Measurements from ENCODE around the gene LYZL6.
A peak's percentile ranks its signal among the peaks of the same experiment; 100 is the strongest.

LYZL6 gene, protein sequence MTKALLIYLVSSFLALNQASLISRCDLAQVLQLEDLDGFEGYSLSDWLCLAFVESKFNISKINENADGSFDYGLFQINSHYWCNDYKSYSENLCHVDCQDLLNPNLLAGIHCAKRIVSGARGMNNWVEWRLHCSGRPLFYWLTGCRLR

DNA sequence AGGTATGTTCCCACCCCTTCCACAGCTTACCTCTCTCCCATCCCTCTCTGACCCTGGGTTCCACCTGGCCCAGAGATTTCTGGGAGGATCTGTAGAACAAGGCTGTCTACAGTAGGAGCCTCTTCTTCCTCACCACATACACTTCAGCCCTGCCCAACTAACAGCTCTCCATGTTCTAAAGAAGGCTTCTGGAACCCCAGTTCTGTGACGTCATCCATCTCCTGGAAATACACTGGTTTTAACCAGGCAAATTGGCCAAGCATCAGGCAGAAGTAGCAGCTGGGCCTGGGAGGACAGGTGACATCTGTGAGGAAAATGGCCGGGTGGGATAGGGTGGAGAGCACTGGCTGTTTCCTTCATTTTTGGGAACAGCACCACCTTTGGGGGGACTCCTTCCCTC lies at the start of gene LYZL6:
LYZL6 (minus strand) TSS at position 177 of the 400 bp plus-strand sequence. CDS start 4,357 bp downstream, outside the sequence.
- no peak for DNase-seq

DNA sequence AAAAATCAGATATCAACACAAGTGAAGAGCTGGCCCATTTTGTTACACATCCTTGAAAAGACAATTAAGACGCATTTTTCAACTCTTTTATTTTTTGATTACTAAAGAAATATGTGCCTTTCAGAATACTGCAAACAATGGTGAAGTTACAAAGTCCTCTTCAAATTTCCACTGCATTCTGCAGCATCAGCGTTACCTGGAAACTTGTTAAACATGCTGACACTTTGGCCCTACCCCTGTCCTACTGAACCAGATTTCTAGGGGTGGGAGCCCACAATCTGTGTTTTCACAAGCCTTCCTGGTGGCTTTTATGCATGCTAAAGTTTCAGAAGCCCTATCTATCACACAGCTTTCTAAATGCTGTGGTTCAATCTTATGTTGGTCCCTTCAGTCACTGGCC lies 47.6 kb upstream of the LYZL6 start:
- DNase-seq = no peak

DNA sequence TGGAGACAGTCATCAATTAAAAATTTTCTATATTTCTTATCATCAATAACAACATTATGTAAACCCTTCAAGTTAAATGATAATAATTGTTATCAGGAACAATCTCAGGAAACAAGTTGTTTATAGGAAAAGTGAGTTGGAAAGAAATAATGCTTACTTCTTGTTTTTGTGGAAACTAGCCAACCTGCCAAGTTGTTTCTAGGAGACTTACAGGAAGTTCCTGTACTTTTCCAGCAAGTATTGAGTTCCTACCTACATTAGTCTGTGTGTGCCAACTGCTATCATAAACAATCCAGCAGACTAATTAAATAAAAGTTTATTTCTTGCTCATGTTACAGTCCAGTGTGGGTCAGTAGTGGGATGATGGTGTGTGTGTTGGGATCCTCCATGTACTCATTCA lies 44.7 kb upstream of the LYZL6 start:
- DNase-seq = no peak

DNA sequence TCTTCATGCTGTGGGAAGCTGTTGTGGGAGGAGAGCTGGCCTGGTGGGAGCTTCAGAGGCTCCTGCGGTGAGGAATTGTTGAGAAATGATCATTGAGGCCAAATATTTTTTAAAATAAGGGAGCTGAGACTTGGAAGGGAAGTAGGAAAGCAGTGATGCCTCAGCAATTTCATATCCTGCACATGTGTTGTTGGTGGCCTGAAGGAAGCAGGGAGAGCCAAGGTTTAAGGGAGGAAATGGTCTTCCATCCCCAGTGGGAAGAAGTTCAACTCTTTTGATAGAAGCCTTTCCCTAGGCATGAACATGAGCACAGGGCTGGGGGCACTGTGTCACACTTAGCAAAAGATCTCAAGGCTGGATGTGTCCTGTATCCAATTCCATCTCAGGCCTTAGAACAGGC lies 43.1 kb upstream of the LYZL6 start, which contains the start of gene CCL14:
CCL14 (minus strand) TSS at position 87 of the 400 bp plus-strand sequence; CDS start at position 7, 80 bp downstream.
- no peak for DNase-seq

DNA sequence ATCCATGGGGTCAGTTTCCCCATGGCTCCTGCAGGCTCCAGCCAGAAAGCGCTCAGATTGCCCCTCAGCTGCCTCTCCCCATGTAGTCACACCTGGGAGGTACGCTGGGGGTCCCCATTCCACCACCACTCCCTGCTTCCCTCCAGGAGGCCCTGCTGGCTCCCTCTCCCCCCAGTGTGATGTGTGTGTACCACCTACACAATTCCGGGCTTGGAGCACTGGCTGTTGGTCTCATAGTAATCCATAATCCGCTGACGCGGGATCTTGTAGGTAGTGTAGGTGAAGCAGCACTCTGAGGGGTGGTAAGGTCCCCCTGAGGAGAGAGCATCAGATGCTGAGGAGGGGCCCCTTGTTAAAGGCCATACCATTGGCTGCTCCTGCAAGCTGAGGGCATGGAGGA lies 40.6 kb upstream of the LYZL6 start:
- no peak for DNase-seq

DNA sequence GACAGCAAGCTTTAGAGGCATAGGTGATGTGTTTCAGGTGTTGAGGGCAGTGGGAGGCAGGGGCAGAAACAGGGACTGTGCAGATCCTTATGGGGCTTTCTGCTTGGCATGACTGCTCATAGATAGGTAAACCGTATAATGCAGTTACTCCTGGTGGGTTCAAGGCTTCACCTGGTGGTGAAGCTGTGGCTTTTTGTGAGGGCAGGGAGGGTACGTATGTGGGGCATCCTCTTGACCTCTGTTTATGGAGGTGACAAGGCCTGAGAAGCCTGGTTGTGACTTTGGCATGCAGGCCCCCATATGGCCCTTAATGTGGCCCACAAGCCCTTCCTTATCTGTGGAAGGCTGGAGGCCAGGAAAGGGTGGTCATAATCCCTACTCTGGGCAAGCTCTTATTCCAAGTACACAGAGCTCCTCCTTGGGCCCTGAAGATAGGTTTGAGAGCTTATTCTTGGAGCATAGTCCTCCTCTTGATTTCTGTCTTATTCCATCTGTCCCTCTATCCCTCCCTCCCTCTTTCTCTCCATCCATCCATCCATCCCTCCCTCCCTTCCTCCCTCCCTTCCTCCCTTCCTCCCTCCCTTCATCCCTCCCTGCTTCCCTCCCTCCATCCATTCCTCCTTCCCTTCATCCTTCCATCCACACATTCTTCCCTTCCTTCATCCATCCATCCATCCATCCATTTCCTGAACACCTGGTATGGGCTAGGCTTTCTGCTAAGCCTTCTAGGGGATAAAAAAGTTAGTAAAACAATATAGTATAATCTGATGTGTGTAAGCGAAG lies 39.1 kb upstream of the LYZL6 start:
- no peak for DNase-seq

DNA sequence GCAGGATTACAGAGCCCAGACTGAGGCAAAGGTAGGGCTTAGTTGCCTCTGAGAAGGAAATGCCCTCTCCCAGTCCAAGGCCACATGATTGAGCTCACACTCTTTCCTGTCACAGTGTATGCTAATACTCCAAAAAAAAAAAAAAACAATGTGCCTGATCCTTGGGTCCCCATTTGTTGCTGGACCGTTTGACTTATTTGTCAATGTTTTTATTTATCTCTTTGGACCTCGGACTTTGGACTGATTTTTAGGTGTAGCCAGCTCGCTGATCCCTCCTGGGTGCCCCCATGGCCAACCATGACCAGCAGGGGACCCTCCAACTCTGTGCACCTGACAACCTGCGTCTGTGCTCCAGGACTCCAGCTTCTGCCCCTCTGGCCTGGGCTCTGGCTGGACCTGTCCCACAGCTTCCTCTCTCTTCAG lies 38.4 kb upstream of the LYZL6 start:
- peak; percentile 16 for DNase-seq

DNA sequence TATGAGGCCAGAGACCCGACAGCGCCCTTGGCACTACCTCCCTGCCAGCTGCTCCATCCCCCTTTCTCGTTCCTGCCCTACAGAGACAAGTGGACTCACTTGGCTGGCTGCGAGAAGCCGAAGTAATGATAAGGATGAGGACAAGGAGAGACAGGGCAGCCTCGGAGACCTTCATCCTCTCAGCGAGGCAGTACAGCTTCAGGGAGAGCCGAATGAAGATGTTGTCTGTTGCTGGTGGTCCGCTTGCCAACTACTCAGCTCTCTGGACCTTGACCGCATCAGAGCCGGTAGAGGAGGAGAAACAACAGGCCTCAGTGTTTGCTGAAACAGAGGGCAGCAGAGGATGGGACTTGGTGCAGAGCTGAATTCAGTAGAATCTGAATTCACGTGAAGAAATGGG lies 37.7 kb upstream of the LYZL6 start, which contains the start of gene CCL16:
CCL16 (minus strand) TSS at position 252 of the 400 bp plus-strand sequence; CDS start at position 175, 77 bp downstream.
- no peak for DNase-seq

DNA sequence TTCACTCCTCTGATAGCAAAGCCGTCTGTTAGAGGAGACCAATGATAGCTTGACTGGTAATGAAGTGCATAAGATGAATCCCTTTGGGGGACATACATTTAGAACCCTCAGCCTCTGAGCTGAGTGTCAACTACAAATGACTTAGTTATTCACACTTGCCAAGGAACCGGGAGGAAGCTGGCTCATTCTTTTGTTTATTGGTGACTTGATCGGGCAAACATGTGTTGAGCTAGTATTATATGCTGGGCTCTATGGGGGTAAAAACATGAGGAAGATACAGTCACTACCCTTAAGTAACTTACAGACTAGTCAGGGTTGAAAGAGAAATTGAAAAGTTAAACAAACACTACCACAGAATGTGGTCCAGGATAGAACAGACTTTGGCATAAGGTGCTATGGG lies 34.8 kb upstream of the LYZL6 start:
- no peak for DNase-seq

DNA sequence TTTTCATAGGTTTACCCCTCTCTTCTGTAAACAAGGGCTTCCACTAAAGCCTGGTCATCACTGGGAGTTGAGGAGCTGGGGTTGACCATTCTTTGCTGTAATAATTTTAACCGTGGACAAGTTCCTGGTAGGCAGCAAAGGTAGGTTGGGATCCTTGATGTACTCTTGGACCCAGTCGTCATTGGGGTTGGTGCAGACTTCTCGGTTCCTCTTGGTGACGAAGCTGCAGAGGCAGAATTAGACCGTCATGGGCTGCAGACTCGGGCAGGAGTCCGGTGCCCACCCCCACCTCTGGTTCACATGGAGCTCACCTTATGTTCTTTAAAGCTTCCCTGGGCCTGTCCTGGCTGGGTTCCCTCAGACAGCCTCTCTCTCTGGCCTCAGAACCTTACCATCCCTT lies 34.0 kb upstream of the LYZL6 start:
- DNase-seq = no peak

DNA sequence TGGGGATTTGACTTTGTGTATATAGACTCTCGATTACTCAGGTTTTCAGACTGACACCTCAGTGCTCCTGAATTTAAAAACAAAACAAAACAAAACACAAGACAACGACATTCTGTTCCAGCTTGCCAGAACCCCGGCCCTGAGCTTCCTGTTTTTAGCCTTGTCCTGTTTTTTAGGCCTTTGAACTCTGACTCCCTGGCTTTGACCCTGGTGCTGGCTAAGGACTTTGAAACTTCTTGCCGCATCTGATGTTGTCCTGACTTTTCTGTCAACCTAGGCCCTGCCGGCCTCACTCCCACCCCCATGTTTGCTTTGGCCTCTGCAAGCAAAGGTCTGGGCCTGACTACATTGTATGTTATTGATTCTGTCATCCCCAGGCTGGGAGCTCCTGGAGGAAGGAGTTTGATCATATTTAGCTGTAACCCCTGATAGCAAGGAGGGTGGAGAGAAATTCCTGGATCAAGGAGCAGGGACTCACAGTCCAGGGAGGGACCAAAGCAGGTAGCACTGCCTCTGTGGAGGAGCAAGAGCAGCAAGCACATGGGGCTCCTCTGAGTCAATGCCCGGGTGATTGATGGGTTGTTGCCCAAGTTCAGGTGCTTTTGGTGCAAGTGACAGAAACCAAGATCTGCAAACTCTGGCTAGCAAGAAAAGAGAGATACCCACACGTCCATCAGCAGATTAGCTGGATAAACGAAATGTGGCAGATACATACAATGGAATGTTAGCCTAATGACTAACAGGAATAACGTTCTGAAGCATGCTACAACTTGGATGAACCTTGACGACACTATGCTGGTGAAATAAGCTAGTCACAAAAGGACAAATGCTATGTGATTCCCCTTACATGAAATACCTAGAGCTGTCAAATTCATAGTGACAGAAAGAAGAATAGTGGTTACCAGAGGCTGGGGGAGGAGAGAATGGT lies 30.1 kb upstream of the LYZL6 start:
- no peak for DNase-seq

DNA sequence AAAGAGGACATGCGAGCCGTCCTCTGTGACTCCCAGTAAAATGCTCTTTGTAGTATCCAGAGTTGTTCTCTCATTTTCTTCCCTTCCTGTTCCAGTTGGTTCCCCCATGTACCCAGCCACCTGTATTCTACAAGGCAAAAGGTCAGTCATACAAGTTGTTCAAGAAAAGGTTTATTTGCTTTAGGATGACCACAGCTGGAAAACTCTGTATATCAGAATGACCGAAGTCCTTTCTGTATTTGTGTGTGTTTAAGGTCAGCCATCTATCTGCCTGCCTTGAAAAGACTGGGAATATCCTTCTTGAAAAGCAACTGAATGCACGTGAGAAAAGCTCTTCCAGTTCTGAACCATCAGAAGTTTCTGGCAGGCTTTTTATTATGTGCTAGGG lies 29.4 kb upstream of the LYZL6 start:
- no peak for DNase-seq

DNA sequence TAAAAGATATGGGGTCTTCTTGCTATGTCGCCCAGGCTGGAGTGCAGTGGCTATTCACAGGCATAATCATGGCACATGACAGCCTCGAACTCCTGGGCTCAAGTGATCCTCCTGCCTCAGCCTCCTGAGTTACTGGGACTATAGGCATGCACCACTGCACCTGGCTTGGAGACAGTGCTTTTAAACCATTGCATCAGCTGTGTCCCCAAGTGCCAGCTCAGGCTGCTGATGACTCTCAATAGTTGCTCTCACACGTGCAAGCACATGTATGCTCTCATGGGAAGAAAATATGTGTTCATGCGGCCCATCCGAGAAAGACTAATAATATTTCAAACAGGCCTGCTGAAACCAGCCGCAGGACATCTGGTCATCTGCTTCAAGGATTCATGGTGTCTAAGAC lies 29.0 kb upstream of the LYZL6 start:
- no peak for DNase-seq

DNA sequence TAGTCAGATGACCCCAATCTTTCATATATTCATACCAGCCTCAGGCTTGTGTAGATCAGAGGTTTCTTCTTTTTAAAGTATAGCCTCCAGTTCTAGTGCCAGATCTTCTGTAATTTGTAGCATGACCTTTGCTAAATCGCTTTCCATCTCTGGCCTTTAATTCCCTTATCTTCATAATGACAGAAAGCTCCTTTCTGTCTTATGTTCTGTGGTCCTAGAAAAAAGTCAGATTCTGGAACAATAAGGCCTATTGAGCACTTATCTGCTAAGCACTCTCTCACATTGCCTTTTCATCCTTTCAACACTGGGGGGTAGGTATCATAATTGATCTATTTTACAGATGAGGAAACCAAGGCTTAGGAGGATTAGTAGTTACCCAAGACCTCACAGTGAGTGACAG lies 28.6 kb upstream of the LYZL6 start:
- DNase-seq = no peak

DNA sequence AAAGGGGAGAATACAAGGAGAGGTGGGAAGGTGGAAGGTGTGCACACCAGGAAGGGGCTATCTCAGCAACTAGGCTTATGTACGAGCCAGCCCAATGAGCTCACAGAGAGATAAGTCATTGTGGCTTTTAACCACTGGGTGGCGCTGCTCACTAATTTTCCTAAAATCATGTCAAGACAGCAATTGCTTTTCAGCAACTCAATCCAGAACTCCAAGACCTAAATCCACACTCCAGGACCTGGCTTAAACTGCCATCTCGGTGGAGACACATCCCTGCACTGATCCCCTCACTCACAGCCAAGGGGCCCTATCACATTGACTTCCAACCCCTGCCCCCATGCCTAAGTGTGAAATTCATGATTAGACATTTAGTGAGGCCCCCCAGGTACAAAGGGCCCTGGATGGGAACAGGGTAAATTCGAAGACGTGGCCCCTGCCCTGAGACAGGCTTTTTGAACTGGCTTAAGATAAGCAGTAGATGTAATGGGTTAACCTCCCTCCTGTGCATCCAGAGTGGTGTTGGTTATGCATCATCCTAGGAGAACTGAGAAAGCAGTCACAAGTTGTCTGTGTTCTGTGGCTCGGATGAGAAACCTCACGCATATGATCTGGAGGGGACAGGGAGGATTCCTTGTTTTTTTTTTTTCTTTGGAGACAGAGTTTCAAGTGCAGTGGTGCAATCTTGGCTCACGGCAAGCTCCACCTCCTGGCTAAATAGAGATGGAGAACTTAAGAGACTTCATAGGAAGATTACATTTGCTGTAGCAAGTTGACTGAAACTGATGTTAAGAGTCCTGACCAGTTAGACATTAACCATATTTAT lies 26.3 kb upstream of the LYZL6 start:
- peak; percentile 78 for DNase-seq

DNA sequence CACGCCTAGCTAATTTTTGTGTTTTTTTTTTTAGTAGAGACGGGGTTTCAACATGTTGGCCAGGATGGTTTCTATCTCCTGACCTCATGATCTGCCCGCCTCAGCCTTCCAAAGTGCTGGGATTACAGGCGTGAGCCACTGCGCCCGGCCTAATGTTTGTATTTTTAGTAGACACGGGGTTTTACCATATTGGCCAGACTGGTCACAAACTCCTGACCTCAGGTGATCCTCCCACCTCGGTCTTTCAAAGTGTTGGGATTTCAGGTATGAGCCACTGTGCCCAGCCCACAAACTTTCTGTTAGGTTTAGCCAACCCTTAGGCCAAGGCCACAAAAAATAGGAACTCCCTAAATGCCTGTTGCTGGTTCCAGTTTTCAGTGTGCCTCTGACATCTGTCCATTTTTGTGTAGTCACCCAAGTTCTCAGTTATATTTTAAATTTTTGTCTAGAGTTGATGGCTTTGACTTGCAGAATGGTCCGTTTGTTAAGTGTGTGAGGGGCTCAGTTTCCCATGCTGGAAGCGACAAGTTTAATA lies 25.1 kb upstream of the LYZL6 start:
- DNase-seq = no peak

DNA sequence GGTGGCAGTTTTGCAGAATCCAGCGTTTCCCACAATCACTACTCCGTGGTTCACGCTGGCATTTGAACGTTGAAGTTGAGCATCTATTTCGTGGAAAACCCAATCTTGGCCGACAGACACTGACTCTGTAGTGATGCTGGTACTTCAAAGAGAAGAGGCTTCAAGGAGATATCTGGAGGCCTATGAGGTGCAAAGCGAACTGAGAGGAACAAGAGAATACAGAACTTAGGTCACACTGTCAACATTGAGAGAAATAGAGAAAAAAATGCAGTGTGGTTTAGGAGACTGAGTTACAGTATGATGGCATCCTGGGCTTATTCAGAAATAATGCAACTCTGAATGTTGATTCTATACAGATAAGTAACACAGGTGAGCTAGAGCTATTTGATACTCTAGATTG lies 21.8 kb upstream of the LYZL6 start:
- DNase-seq = no peak

DNA sequence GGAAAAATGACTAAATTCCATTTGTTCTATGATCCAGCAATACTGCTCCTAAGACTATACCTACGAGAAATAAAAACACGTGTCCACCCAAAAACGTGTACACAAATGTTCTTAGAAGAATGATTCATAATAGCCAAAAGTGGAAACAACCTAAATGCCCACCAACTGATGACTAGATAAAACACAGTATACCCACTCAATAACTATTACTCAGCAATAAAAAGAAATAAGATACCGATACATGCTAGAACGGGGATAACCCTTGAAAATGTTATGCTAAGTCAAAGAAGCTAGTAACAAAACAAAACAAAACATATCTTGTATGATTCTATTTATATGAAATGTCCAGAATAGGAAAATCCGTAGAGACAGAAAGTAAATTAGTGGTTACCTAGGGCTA lies 20.1 kb upstream of the LYZL6 start:
- DNase-seq = no peak

DNA sequence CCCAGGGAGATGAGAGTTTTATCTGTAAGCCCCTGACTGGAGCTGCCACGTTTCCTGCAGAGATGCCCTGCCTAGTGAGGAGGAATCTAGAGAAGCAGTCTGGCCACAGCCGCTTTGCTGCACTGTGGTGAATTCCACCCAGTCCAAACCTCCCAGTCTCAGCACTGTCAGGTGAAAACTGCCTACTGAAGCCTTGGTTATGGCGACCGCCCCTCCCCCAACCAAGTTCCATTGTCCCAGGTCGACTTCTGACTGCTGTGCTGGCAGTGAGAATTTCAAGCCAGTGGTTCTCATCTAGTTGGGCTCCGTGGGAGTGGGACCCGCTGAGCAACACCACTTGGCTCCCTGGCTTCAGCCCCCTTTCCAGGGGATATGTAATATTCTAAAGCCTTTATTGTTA lies 10.2 kb upstream of the LYZL6 start:
- no peak for DNase-seq

DNA sequence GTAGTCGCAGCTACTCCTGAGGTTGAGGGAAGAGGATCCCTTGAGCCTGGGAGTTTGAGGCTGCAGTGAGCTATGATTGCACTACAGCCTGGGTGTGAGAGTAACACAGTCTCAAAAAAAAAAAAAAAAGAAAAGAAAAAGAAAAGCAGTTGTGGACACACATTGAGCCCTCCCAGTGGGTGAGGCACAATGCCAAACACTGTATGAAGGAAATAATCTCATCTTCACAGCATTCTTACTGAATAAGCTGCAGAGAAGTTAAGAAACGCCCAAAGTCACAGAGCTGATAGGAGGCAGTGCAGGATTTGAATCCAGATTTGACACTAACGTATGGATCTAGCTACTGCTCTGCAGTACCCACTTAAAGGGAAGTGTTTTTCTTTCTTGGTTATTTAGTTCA lies 5.9 kb upstream of the LYZL6 start:
- no peak for DNase-seq

DNA sequence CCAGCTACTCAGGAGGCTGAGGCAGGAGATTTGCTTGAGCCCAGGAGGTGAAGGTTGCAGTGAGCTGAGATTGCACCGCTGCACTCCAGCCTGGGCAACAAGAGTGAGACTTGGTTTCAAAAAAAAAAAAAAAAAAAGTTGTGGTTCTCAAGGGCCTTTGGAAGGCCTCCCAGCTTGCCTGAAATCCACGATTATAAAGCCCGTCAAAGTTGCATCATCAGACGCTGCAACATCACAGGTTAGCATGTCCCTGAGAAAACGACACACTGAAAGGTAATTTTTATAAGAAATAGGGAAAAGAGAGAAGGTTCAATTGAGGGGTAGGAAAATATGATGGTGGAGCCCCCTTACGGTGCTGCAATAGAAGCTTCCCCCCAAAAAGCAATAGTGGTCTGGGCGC lies 4.6 kb upstream of the LYZL6 start:
- DNase-seq = no peak

DNA sequence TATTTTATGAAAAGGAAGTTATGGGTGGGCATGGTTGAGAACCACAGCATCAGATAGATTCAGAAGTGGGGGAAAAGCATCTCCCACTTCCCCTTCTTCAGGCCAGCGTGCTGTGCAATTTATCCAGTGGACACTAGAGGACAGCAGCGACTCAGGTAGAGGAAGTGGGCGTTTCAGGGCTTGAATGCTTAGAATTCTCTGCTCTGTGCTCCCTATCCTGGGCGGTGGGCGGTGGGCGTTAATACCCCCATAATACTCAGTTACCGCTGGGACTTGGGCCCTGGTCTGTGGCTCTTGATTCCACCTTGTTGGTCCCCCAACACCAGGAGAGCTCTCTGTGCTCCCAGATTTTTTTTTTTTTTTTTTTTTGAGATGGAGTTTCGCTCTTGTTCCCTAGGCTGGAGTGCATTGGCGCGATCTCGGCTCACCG lies 3.7 kb upstream of the LYZL6 start:
- DNase-seq = peak; percentile 60

Measured in CD4-positive, alpha-beta T cell treated with Interleukin-10 for 1 hour (primary cell).